ENCODE data around the gene IPO11. TPM values are rescaled to one million over a fixed set of nuclear protein-coding genes. Genes with fewer than 3 reads are reported as not detected.

IPO11 gene
- total and polyA plus RNA-seq, 2 of the 13 experiments (the other 11 are each of a cell fraction or from before 2014, with no cell fraction given): 13.9 to 24.4 TPM

DNA sequence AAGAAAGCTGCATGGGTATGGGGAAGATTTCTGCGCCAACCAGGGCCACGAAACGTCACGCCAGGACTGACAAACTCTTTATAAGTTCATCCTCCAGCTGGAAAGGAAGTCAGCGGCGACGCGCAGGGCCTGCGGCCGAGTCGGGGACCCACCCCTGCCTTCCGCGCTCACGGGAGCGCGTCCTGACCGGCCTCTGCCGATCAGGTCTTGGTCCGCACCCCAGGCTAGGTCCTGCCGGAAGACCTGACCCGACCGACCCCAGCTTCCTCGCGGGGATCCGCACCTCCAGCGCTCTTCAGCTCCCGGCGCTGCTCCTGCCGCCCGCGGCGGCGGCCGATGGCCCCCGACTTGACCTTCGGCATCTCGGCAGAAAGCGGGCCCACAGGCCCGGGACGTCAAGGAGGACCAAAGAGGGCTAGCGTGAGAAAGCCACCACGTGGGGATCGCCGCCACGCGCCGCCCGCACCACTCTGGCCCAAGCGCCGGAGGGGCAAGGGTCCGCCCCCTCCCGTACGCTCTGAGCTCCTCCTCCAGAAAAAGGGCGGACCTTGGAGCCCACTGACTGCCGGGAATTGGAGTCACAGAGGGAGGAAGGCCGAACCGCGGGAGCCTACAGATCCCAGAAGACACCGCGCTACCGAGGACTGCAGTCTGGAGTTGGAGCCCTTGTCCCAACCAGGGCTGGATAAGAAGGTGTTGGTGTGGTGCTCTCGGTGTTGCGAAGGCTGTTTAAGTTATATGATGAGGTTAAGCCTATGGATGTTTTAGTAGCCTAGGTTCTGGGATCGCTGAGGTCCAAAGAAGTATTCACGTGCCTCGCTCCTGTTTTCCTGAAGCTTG, 8.9 kb upstream of the IPO11 start, which contains the start of gene DIMT1 (continued):
- TF ChIP-seq, protein P1, sequence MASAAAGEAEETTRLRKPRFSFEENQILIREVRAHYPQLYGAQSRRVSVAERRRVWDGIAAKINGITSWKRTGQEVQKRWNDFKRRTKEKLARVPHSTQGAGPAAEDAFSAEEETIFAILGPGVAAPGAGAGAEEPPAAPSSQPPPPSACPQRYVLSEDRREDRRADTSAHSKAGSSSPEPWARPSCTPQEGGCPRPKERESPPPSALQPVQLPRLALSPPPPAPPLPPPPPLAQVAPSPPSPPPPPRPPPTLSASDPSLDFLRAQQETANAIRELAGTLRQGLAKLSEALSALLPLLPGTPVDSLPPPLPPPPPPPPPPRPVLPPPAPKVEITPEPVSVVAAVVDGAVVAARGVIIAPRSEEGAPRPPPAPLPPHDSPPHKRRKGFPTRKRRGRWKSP (CRISPR knock-in tag; IDR thresholded peaks at IDR 0.05): peak; percentile 87; the same call in 1 of the 2 replicates
- TF ChIP-seq, protein P2, sequence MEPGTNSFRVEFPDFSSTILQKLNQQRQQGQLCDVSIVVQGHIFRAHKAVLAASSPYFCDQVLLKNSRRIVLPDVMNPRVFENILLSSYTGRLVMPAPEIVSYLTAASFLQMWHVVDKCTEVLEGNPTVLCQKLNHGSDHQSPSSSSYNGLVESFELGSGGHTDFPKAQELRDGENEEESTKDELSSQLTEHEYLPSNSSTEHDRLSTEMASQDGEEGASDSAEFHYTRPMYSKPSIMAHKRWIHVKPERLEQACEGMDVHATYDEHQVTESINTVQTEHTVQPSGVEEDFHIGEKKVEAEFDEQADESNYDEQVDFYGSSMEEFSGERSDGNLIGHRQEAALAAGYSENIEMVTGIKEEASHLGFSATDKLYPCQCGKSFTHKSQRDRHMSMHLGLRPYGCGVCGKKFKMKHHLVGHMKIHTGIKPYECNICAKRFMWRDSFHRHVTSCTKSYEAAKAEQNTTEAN (CRISPR knock-in tag; conservative IDR thresholded peaks at IDR 0.05): 0 out of 2 replicates have a peak, but pooled peaks have one; percentile 8
- TF ChIP-seq DMAP1 (CRISPR knock-in tag; IDR thresholded peaks at IDR 0.05): peak; percentile 99
- no peak for TF ChIP-seq CBX2 (IDR thresholded peaks at IDR 0.05; ENCODE audit: low read depth, low read length)
- TF ChIP-seq CBX2 (CRISPR knock-in tag; IDR thresholded peaks at IDR 0.05; ENCODE audit: low read depth): no peak
- TF ChIP-seq KAT2B (IDR thresholded peaks at IDR 0.05; ENCODE audit: borderline replicate concordance, low read depth, low read length): no peak
- TF ChIP-seq WIZ (CRISPR knock-in tag; IDR thresholded peaks at IDR 0.05): no peak; the same call in 1 of the 2 replicates
- no peak for TF ChIP-seq ZNF382 (CRISPR knock-in tag; IDR thresholded peaks at IDR 0.05; ENCODE audit: borderline replicate concordance)
- peak; percentile 86 for TF ChIP-seq ZNF780A (CRISPR knock-in tag; IDR thresholded peaks at IDR 0.05)
- peak; percentile 77 for TF ChIP-seq ZNF225 (CRISPR knock-in tag; IDR thresholded peaks at IDR 0.05)
- TF ChIP-seq, protein P3, sequence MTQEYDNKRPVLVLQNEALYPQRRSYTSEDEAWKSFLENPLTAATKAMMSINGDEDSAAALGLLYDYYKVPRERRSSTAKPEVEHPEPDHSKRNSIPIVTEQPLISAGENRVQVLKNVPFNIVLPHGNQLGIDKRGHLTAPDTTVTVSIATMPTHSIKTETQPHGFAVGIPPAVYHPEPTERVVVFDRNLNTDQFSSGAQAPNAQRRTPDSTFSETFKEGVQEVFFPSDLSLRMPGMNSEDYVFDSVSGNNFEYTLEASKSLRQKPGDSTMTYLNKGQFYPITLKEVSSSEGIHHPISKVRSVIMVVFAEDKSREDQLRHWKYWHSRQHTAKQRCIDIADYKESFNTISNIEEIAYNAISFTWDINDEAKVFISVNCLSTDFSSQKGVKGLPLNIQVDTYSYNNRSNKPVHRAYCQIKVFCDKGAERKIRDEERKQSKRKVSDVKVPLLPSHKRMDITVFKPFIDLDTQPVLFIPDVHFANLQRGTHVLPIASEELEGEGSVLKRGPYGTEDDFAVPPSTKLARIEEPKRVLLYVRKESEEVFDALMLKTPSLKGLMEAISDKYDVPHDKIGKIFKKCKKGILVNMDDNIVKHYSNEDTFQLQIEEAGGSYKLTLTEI (CRISPR knock-in tag; conservative IDR thresholded peaks at IDR 0.05): no peak
- peak; percentile 45; the same call in 1 of the 2 replicates for TF ChIP-seq JDP2 (CRISPR knock-in tag; IDR thresholded peaks at IDR 0.05; ENCODE audit: borderline replicate concordance)
- TF ChIP-seq, protein P4, sequence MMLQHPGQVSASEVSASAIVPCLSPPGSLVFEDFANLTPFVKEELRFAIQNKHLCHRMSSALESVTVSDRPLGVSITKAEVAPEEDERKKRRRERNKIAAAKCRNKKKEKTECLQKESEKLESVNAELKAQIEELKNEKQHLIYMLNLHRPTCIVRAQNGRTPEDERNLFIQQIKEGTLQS (CRISPR knock-in tag; IDR thresholded peaks at IDR 0.05): 0 out of 2 replicates have a peak, but pooled peaks have one; percentile 30
- no peak for TF ChIP-seq SOX13 (IDR thresholded peaks at IDR 0.05)
- TF ChIP-seq SOX13 (CRISPR knock-in tag; conservative IDR thresholded peaks at IDR 0.05 in 1 of 2, IDR thresholded peaks at IDR 0.05 in 1 of 2): peak in 1 of 2 experiments; percentile 53; a peak in 1 of 4 replicates
- no peak for TF ChIP-seq SCMH1 (CRISPR knock-in tag; IDR thresholded peaks at IDR 0.05; ENCODE audit: borderline replicate concordance)
- 0 out of 2 replicates have a peak, but pooled peaks have one; percentile 38 for TF ChIP-seq JUND (CRISPR knock-in tag; IDR thresholded peaks at IDR 0.05)
- TF ChIP-seq, protein P5, sequence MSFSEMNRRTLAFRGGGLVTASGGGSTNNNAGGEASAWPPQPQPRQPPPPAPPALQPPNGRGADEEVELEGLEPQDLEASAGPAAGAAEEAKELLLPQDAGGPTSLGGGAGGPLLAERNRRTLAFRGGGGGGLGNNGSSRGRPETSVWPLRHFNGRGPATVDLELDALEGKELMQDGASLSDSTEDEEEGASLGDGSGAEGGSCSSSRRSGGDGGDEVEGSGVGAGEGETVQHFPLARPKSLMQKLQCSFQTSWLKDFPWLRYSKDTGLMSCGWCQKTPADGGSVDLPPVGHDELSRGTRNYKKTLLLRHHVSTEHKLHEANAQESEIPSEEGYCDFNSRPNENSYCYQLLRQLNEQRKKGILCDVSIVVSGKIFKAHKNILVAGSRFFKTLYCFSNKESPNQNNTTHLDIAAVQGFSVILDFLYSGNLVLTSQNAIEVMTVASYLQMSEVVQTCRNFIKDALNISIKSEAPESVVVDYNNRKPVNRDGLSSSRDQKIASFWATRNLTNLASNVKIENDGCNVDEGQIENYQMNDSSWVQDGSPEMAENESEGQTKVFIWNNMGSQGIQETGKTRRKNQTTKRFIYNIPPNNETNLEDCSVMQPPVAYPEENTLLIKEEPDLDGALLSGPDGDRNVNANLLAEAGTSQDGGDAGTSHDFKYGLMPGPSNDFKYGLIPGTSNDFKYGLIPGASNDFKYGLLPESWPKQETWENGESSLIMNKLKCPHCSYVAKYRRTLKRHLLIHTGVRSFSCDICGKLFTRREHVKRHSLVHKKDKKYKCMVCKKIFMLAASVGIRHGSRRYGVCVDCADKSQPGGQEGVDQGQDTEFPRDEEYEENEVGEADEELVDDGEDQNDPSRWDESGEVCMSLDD (CRISPR knock-in tag; IDR thresholded peaks at IDR 0.05; ENCODE audit: borderline replicate concordance): no peak
- TF ChIP-seq KLF9 (CRISPR knock-in tag; IDR thresholded peaks at IDR 0.05; ENCODE audit: low read depth): peak; percentile 91; the same call in 1 of the 2 replicates
- TF ChIP-seq ZSCAN21 (CRISPR knock-in tag; IDR thresholded peaks at IDR 0.05; ENCODE audit: borderline replicate concordance): peak; percentile 83

Data from HepG2 (cell line).